Mucosa of descending colon (tissue), 3 donors: Measurements from ENCODE around the gene CD248. TPM values are rescaled to one million over a fixed set of nuclear protein-coding genes. Genes with fewer than 3 reads are reported as not detected.
A peak's percentile ranks its signal among the peaks of the same experiment; 100 is the strongest.
"Not testable (repeated sequence)": the region's sequence is repeated elsewhere in the genome, so short reads cannot be mapped to it uniquely, and the experiment has no call there.

ENCODE experiments used
- ATAC-seq: fragments of 200-7000 bp; cut with Tn5 transposase; one replicate; pipeline ENCODE4 v1.9.1; 2020; ENCODE audit warnings: mild to moderate bottlenecking, moderate library complexity
- DNase-seq, 3 donors: peaks; one replicate each; pipeline ENCODE4 v3.0.0-alpha.2; 2020
- H3K36me3 ChIP-seq: fragments of 200-600 bp; one replicate; pipeline ENCODE4 v1.8.0; 2021; ENCODE audit warnings: low read depth, mild to moderate bottlenecking
- H3K4me1 ChIP-seq: fragments of 200-600 bp; one replicate; pipeline ENCODE4 v1.8.0; 2021; ENCODE audit warnings: low read depth, mild to moderate bottlenecking
- H3K4me3 ChIP-seq: fragments of 200-600 bp; one replicate; pipeline ENCODE4 v1.8.0; 2021; ENCODE audit warnings: mild to moderate bottlenecking
- H3K9me3 ChIP-seq: fragments of 200-600 bp; one replicate; pipeline ENCODE4 v1.8.0; 2021; ENCODE audit warnings: mild to moderate bottlenecking
- intact Hi-C, 2 donors: fragments of 100-400 bp; cut with DNase I in 1 of 2; cut with micrococcal nuclease in 1 of 2; formaldehyde crosslinking; loops; one replicate each; pipeline versions ENCODE4 v1.11.0 to v1.11.1; 2022; cut with DNase I, micrococcal nuclease
- total RNA-seq, 3 donors: library from RNA; stranded (reverse); fragmentation: NEBNext Ultra II Directional in 2 of 3; extraction: Animal tissue kit (Norgen Biotek cat#: 25700) in 2 of 3; gene quantifications; one replicate each; pipeline versions ENCODE4 v1.2.1 to v1.2.4, GENCODE V29; 2021 to 2023
- TF ChIP-seq, protein P1 (sequence below): fragments of 200-600 bp; IDR thresholded peaks from one replicate; pipeline ENCODE4 v1.8.0; 2022; ENCODE audit warnings: antibody characterized with exemption, mild to moderate bottlenecking
- donor health status: DM: no; HTN: no; CAD: no; lungs with moderate emphysema.
- donor health status: DM: no; HTN: no; CAD: no.
- donor health status: DM: no; HTN: yes; CAD: no.

The CD248 gene
- total RNA-seq, 3 donors from 2014 or later = 4.5 to 37.7 (median 28.5) TPM

- ATAC-seq (no peak), DNase-seq (no peak)
- H3K4me3 ChIP-seq = no peak overlapping the region
- intact Hi-C loops = loop anchor here in 1 of 2 donors (10.0 kb wide), 1 partner anchor 71 kb away; no protein-coding TSS in a partner anchor
- peaks cover 12% of the 10 kb centered on the region for H3K4me1 ChIP-seq
- no peaks in the 10 kb centered on the region for H3K9me3 ChIP-seq
- no peaks in the 10 kb centered on the region for H3K36me3 ChIP-seq
- TF ChIP-seq, protein P1, sequence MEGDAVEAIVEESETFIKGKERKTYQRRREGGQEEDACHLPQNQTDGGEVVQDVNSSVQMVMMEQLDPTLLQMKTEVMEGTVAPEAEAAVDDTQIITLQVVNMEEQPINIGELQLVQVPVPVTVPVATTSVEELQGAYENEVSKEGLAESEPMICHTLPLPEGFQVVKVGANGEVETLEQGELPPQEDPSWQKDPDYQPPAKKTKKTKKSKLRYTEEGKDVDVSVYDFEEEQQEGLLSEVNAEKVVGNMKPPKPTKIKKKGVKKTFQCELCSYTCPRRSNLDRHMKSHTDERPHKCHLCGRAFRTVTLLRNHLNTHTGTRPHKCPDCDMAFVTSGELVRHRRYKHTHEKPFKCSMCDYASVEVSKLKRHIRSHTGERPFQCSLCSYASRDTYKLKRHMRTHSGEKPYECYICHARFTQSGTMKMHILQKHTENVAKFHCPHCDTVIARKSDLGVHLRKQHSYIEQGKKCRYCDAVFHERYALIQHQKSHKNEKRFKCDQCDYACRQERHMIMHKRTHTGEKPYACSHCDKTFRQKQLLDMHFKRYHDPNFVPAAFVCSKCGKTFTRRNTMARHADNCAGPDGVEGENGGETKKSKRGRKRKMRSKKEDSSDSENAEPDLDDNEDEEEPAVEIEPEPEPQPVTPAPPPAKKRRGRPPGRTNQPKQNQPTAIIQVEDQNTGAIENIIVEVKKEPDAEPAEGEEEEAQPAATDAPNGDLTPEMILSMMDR = no peak
Measured at GRCh38 chr11:66313321-66314185, 3.3 kb downstream of the CD248 start.

- peak; percentile 100 for DNase-seq
- Histone ChIP-seq H3K9me3 (no peaks in the 10 kb centered on the region), H3K36me3 (no peaks in the 10 kb centered on the region), H3K4me3 (no peak overlapping the region), H3K4me1 (peaks cover 7% of the 10 kb centered on the region)
- intact Hi-C loops = loop anchor here in 1 of 2 donors (10.0 kb wide), 1 partner anchor 72 kb away; no protein-coding TSS in a partner anchor
- TF ChIP-seq, protein P1 = no peak
- ATAC-seq = peak; percentile 86
Measured at GRCh38 chr11:66312549-66313320, 4.1 kb downstream of the CD248 start.

GRCh38 chr11:66311965-66312548 lies 4.8 kb downstream of the CD248 start:
- no peaks in the 10 kb centered on the region for H3K36me3 ChIP-seq
- DNase-seq = peak; percentile 93 to 97 (median 95)
- intact Hi-C loops = loop anchor here in 1 of 2 donors (10.0 kb wide), 1 partner anchor 73 kb away; no protein-coding TSS in a partner anchor
- H3K9me3 ChIP-seq = no peaks in the 10 kb centered on the region
- H3K4me3 ChIP-seq = no peak overlapping the region
- peak; percentile 79 for ATAC-seq
- peaks cover 7% of the 10 kb centered on the region for H3K4me1 ChIP-seq
- TF ChIP-seq, protein P1 = peak; percentile 84

- H3K4me1 ChIP-seq = peaks cover 7% of the 10 kb centered on the region
- intact Hi-C loops = loop anchor here in 1 of 2 donors (10.0 kb wide), 1 partner anchor 73 kb away; no protein-coding TSS in a partner anchor
- no peak overlapping the region for H3K4me3 ChIP-seq
- TF ChIP-seq, protein P1 = no peak
- ATAC-seq = no peak
- H3K9me3 ChIP-seq = no peaks in the 10 kb centered on the region
- no peak for DNase-seq
- H3K36me3 ChIP-seq = no peaks in the 10 kb centered on the region
Measured at GRCh38 chr11:66311470-66311964, 5.3 kb downstream of the CD248 start.

DNA sequence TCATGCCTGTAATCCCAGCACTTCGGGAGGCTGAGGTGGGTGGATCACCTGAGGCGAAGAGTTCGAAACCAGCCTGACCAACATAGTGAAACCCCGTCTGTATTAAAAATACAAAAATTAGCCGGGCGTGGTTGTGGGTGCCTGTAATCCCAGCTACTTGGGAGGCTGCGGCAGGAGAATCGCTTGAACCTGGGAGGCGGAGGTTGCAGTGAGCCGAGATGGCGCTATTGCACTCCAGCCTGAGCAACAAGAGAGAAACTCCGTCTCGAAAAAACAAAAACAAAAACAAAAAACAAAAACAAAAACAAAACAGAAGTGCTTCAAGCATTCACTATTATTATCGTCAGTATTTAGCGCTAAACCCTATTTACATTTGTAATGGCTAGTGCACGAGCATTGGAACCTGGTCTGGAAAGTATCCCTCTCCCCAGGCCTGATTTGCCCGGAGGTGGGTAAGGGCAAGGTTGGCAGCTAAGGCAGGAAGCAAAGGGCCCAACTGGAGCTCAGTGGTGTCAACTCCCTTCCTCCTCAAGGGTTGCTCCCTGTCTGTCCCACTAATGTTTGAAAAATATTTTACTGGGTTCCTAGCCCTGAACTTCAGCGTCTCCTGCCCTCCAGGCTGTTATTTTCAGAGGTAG lies 5.9 kb downstream of the CD248 start:
- intact Hi-C loops = loop anchor here in 1 of 2 donors (10.0 kb wide), 1 partner anchor 74 kb away; no protein-coding TSS in a partner anchor
- H3K36me3 ChIP-seq = not testable (repeated sequence)

More for the DNA sequence above, 5.9 kb downstream of the CD248 start:
- DNase-seq, H3K4me3 ChIP-seq, H3K4me1 ChIP-seq, H3K9me3 ChIP-seq, ATAC-seq: not testable (repeated sequence)
